Measurements from ENCODE around the gene USP40. TPM values are rescaled to one million over a fixed set of nuclear protein-coding genes. Genes with fewer than 3 reads are reported as not detected.

The USP40 gene
- total and polyA plus RNA-seq, 9 of the 15 experiments (the other 6 are each of a cell fraction or from before 2014, with no cell fraction given) = 5.5 to 15.0 (median 9.3) TPM

DNA sequence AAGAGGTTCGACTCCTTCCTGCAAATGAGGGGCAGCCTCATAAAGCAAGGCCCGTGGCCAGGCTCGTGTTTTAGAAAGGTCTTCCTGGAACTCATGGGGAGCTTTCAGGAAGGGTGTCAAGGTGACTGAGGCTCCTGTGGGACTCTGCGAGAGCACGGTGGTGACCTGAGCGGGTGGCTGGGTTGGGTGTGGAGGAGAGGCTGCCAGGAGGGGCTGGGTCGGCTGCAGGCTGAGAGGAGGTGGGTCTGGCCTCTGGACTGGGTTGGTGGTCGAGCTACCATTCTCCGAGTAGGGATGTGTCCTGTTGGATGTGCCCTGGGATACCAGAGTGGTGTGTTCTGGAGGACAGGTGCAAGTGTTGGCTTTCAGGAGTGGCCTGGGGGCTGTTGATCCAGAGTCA is 125.9 kb downstream of the USP40 start (continued):
- TF ChIP-seq FOXJ2 (tag; IDR thresholded peaks at IDR 0.05) (no peak), HNRNPH1 (optimal IDR thresholded peaks at IDR 0.05; ENCODE audit: low read depth, low read length) (no peak), ZNF717 (CRISPR knock-in tag; IDR thresholded peaks at IDR 0.05) (no peak), MITF (IDR thresholded peaks at IDR 0.05) (no peak), ZNF280A (IDR thresholded peaks at IDR 0.05; ENCODE audit: low read depth, partially characterized antibody) (no peak), HMG20B (CRISPR knock-in tag; IDR thresholded peaks at IDR 0.05) (no peak), POLR2A (conservative IDR thresholded peaks at IDR 0.05) (no peak), ELK3 (CRISPR knock-in tag; IDR thresholded peaks at IDR 0.05) (no peak)
